AG20443 (cell line): ENCODE measurements around the gene SLC30A1.
"Not testable (repeated sequence)": the region's sequence is repeated elsewhere in the genome, so short reads cannot be mapped to it uniquely, and the experiment has no call there.

Source experiments
- DNase-seq: peaks from one replicate; pipeline ENCODE4 v3.0.0; 2012; ENCODE audit warnings: low spot score, mixed read lengths

SLC30A1 gene

GRCh38 chr1:211583011-211583992, 4.3 kb upstream of the SLC30A1 start:
- no peak for DNase-seq

- DNase-seq = peak; percentile 65
Observed at GRCh38 chr1:211581526-211581925, 2.6 kb upstream of the SLC30A1 start.

- no peak for DNase-seq
Observed at GRCh38 chr1:211580303-211580687, 1.3 kb upstream of the SLC30A1 start.

GRCh38 chr1:211579440-211580302, 710 bp upstream of the SLC30A1 start:
- no peak for DNase-seq

- peak; percentile 90 for DNase-seq
Observed at GRCh38 chr1:211577819-211578639, 932 bp downstream of the SLC30A1 start.

GRCh38 chr1:211577277-211577818, 1.6 kb downstream of the SLC30A1 start:
- no peak for DNase-seq

GRCh38 chr1:211576717-211577116, 2.2 kb downstream of the SLC30A1 start:
- no peak for DNase-seq

- no peak for DNase-seq
Observed at GRCh38 chr1:211574705-211575104, 4.3 kb downstream of the SLC30A1 start.

- DNase-seq = no peak
Observed at GRCh38 chr1:211571998-211572397, 7.0 kb downstream of the SLC30A1 start.

GRCh38 chr1:211570378-211570777, 8.6 kb downstream of the SLC30A1 start:
- not testable (repeated sequence) for DNase-seq

GRCh38 chr1:211566431-211567025, 12.4 kb downstream of the SLC30A1 start:
- no peak for DNase-seq

- no peak for DNase-seq
Observed at GRCh38 chr1:211564084-211564483, 14.9 kb downstream of the SLC30A1 start.

- DNase-seq = no peak
Observed at GRCh38 chr1:211559222-211560010, 19.5 kb downstream of the SLC30A1 start.

GRCh38 chr1:211557894-211558625, 20.9 kb downstream of the SLC30A1 start:
- DNase-seq = no peak

GRCh38 chr1:211553549-211553948, 25.4 kb downstream of the SLC30A1 start:
- no peak for DNase-seq

GRCh38 chr1:211551638-211552460, 27.1 kb downstream of the SLC30A1 start:
- DNase-seq = peak; percentile 73

- no peak for DNase-seq
Observed at GRCh38 chr1:211549092-211549711, 29.8 kb downstream of the SLC30A1 start.
